ENCODE data around the gene URB2. TPM values are rescaled to one million over a fixed set of nuclear protein-coding genes. Genes with fewer than 3 reads are reported as not detected.
A peak's percentile ranks its signal among the peaks of the same experiment; 100 is the strongest.

URB2 gene
- total RNA-seq, 4 donors from 2014 or later = 6.4 to 14.9 (median 7.1) TPM

GRCh38 chr1:229661022-229661877, 35.2 kb downstream of the URB2 start:
- Histone ChIP-seq H3K36me3 (peaks cover 0 to 6% of the 10 kb centered on the region in 2 donors), H3K9me3 (no peaks in the 10 kb centered on the region), H3K27me3 (no peaks in the 10 kb centered on the region), H3K4me1 (peaks cover 3 to 4% of the 10 kb centered on the region in 2 donors), H3K27ac (no peak overlapping the region), H3K4me3 (replicated peaks in 1 of 3) (no peak overlapping the region)
- WGBS, 2 donors = 52 to 53% methylated on average over 19 of the region's 19 CpGs
- DNase-seq = peak; percentile 87 to 89
- peak; percentile 74 to 95 (median 93) for TF ChIP-seq CTCF (IDR thresholded peaks at IDR 0.05)
- no peak for TF ChIP-seq POLR2A (IDR thresholded peaks at IDR 0.05)
- intact Hi-C loops (cut with DNase I) = loop anchor here (5.0 kb wide), 1 partner anchor 651 kb away; no protein-coding TSS in a partner anchor

GRCh38 chr1:229661897-229662296, 35.9 kb downstream of the URB2 start:
- DNase-seq = no peak
- TF ChIP-seq CTCF (IDR thresholded peaks at IDR 0.05) (no peak), POLR2A (IDR thresholded peaks at IDR 0.05) (no peak)

GRCh38 chr1:229664133-229664689, 38.2 kb downstream of the URB2 start:
- H3K4me3 ChIP-seq (replicated peaks in 1 of 3) = no peak overlapping the region
- TF ChIP-seq CTCF (IDR thresholded peaks at IDR 0.05) (no peak), POLR2A (IDR thresholded peaks at IDR 0.05) (no peak)
- peak in 1 of 2 donors; percentile 6 for DNase-seq
- no peaks in the 10 kb centered on the region for H3K9me3 ChIP-seq
- intact Hi-C loops (cut with DNase I) = loop anchor here (5.0 kb wide), 1 partner anchor 648 kb away; no protein-coding TSS in a partner anchor
- H3K36me3 ChIP-seq = no peaks in the 10 kb centered on the region
- no peak overlapping the region for H3K27ac ChIP-seq
- H3K4me1 ChIP-seq = peaks cover 4 to 7% of the 10 kb centered on the region in 2 donors
- 61 to 63% methylated on average over 9 of the region's 9 CpGs for whole genome bisulfite sequencing, 2 donors
- H3K27me3 ChIP-seq = no peaks in the 10 kb centered on the region

More at GRCh38 chr1:229661897-229662296, 35.9 kb downstream of the URB2 start:
- intact Hi-C loops (cut with DNase I) = loop anchor here (5.0 kb wide), 1 partner anchor 650 kb away; no protein-coding TSS in a partner anchor
- H3K36me3 ChIP-seq = peaks cover 0 to 6% of the 10 kb centered on the region in 2 donors
- no peak overlapping the region for H3K4me3 ChIP-seq (replicated peaks in 1 of 3)
- H3K27ac ChIP-seq = no peak overlapping the region
- H3K9me3 ChIP-seq = no peaks in the 10 kb centered on the region
- WGBS, 2 donors = 93 to 95% methylated on average over 7 to 8 of the region's 8 CpGs
- H3K4me1 ChIP-seq = peaks cover 4 to 7% of the 10 kb centered on the region in 2 donors
- no peaks in the 10 kb centered on the region for H3K27me3 ChIP-seq

GRCh38 chr1:229665912-229666558, 40.0 kb downstream of the URB2 start:
- Histone ChIP-seq H3K4me1 (peaks cover 4 to 7% of the 10 kb centered on the region in 2 donors), H3K9me3 (no peaks in the 10 kb centered on the region), H3K27ac (no peak overlapping the region), H3K4me3 (replicated peaks in 1 of 3) (no peak overlapping the region), H3K27me3 (no peaks in the 10 kb centered on the region), H3K36me3 (no peaks in the 10 kb centered on the region)
- TF ChIP-seq POLR2A (IDR thresholded peaks at IDR 0.05) (no peak), CTCF (IDR thresholded peaks at IDR 0.05) (no peak)
- intact Hi-C loops (cut with DNase I) = no loop called here
- no peak for DNase-seq
- 90 to 96% methylated on average over 7 of the region's 7 CpGs for WGBS, 2 donors
